ENCODE results near the gene SCOC. TPM values are rescaled to one million over a fixed set of nuclear protein-coding genes. Genes with fewer than 3 reads are reported as not detected.

Gene SCOC
- total RNA-seq, 1 donor from 2014 or later = 170 TPM

DNA sequence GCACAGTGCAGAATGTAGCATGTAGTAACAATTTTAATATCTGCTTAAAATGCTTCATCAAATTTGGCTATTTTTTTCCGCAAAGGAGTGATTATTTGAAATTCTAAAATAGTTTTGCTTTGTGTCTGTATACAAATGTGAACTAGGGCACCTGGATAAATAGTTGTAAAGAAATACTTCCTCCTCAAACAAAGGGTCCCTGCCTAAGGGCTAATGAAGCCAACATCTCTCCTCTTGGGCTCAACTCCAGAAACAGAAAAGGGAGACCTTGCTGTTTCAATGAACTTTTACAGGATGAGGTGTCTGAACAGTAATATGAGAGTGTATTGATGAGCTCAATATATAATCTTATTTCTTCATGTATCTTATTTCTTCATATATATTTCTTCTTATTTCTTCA is 30.8 kb upstream of the SCOC start:
- Histone ChIP-seq H3F3A (ENCODE audit: low read depth) (no peaks in the 10 kb centered on the region), H3K9me3 (ENCODE audit: low read depth) (no peaks in the 10 kb centered on the region), H3K9ac (no peak overlapping the region), H4K20me1 (ENCODE audit: low read depth) (no peaks in the 10 kb centered on the region), H3K4me3 (no peak overlapping the region), H2AFZ (replicated peaks) (no peak overlapping the region), H3K36me3 (no peaks in the 10 kb centered on the region), H3K79me2 (ENCODE audit: low read depth) (no peaks in the 10 kb centered on the region), H3K4me2 (no peak overlapping the region), H3K27me3 (peaks cover 7% of the 10 kb centered on the region), H3K27ac (no peak overlapping the region), H3K4me1 (peaks cover 9% of the 10 kb centered on the region)
- Mint-ChIP-seq H3K36me3 (no peaks in the 10 kb centered on the region), H3K4me3 (no peak overlapping the region), H3K9me3 (peaks cover 7% of the 10 kb centered on the region), H3K27me3 (ENCODE audit: insufficient read depth, low read depth) (peaks cover 2% of the 10 kb centered on the region), H3K27ac (no peak overlapping the region), H3K4me1 (peaks cover 11% of the 10 kb centered on the region)
- DNase-seq (ENCODE audit: low spot score) = no peak
- TF ChIP-seq, protein P1, sequence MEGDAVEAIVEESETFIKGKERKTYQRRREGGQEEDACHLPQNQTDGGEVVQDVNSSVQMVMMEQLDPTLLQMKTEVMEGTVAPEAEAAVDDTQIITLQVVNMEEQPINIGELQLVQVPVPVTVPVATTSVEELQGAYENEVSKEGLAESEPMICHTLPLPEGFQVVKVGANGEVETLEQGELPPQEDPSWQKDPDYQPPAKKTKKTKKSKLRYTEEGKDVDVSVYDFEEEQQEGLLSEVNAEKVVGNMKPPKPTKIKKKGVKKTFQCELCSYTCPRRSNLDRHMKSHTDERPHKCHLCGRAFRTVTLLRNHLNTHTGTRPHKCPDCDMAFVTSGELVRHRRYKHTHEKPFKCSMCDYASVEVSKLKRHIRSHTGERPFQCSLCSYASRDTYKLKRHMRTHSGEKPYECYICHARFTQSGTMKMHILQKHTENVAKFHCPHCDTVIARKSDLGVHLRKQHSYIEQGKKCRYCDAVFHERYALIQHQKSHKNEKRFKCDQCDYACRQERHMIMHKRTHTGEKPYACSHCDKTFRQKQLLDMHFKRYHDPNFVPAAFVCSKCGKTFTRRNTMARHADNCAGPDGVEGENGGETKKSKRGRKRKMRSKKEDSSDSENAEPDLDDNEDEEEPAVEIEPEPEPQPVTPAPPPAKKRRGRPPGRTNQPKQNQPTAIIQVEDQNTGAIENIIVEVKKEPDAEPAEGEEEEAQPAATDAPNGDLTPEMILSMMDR (IDR thresholded peaks at IDR 0.05) = no peak
- no peak for TF ChIP-seq EZH2 (IDR thresholded peaks at IDR 0.05)
- no peak for TF ChIP-seq EZH2phosphoT487 (IDR thresholded peaks at IDR 0.05)

DNA sequence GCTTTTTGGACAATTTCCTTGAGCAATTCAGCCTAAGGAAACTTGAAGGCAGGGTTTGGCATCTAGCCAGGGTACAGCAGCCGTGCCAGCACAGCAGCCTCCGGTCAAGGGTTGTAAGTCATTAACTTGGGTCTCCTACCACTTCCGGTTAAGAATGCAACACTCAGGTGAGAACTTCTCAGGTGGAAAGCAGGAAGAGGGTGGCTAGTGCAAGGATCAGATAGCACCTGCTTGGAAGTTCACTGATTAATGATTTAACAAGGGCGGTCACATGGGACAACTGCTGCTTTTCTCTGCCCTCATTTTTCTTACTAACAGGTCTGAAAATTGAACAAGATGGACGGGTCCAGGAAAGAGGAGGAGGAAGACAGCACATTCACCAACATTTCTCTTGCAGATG is 30.1 kb upstream of the SCOC start:
- peaks cover 5% of the 10 kb centered on the region for H3K9me3 Mint-ChIP-seq
- H3F3A ChIP-seq (ENCODE audit: low read depth) = no peaks in the 10 kb centered on the region
- H3K9ac ChIP-seq = no peak overlapping the region
- peaks cover 11% of the 10 kb centered on the region for H3K4me1 Mint-ChIP-seq
- DNase-seq (ENCODE audit: low spot score) = no peak
- H3K4me1 ChIP-seq = peaks cover 9% of the 10 kb centered on the region
- peaks cover 5% of the 10 kb centered on the region for H3K27me3 Mint-ChIP-seq (ENCODE audit: insufficient read depth, low read depth)
- H3K27ac Mint-ChIP-seq = no peak overlapping the region
- no peak overlapping the region for H3K27ac ChIP-seq
- H3K4me2 ChIP-seq = no peak overlapping the region
- no peaks in the 10 kb centered on the region for H3K36me3 Mint-ChIP-seq
- no peaks in the 10 kb centered on the region for H3K79me2 ChIP-seq (ENCODE audit: low read depth)
- TF ChIP-seq EZH2phosphoT487 (IDR thresholded peaks at IDR 0.05) = no peak
- no peak for TF ChIP-seq EZH2 (IDR thresholded peaks at IDR 0.05)
- TF ChIP-seq, protein P1 (IDR thresholded peaks at IDR 0.05) = no peak
- peaks cover 7% of the 10 kb centered on the region for H3K27me3 ChIP-seq
- H3K4me3 Mint-ChIP-seq = no peak overlapping the region
- no peaks in the 10 kb centered on the region for H3K36me3 ChIP-seq
- no peak overlapping the region for H3K4me3 ChIP-seq
- no peaks in the 10 kb centered on the region for H4K20me1 ChIP-seq (ENCODE audit: low read depth)
- H3K9me3 ChIP-seq (ENCODE audit: low read depth) = no peaks in the 10 kb centered on the region
- no peak overlapping the region for H2AFZ ChIP-seq (replicated peaks)

DNA sequence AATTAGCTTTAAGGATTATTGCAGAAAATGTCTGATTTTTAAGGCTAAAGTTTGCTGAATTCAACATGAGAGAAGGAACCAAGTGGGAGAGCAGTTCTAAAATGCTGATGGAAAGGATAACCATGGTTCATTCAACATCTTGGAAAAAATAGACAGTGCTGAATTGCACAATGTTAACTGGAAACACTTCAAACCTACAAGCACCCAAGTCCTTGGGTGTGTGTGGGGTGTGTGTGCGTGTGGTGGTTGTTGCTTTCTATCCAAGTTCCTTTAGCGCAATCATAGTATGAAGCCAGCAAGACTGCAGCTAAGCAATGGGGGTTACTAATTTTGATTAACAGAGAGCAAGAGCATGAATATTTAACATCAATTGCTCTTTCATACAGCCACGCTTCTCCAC is 29.3 kb upstream of the SCOC start:
- Histone ChIP-seq H3F3A (ENCODE audit: low read depth) (no peaks in the 10 kb centered on the region), H3K79me2 (ENCODE audit: low read depth) (no peaks in the 10 kb centered on the region), H4K20me1 (ENCODE audit: low read depth) (no peaks in the 10 kb centered on the region), H3K27me3 (peaks cover 7% of the 10 kb centered on the region), H3K4me1 (peaks cover 14% of the 10 kb centered on the region), H3K36me3 (no peaks in the 10 kb centered on the region), H3K4me3 (no peak overlapping the region), H3K27ac (no peak overlapping the region), H3K9ac (no peak overlapping the region), H3K4me2 (peak overlapping the region; percentile 18), H3K9me3 (ENCODE audit: low read depth) (no peaks in the 10 kb centered on the region), H2AFZ (replicated peaks) (peak overlapping the region; percentile 94)
- Mint-ChIP-seq H3K4me1 (peaks cover 18% of the 10 kb centered on the region), H3K9me3 (peaks cover 5% of the 10 kb centered on the region), H3K4me3 (no peak overlapping the region), H3K27ac (no peak overlapping the region), H3K27me3 (ENCODE audit: insufficient read depth, low read depth) (peaks cover 5% of the 10 kb centered on the region), H3K36me3 (no peaks in the 10 kb centered on the region)
- TF ChIP-seq, protein P1 (IDR thresholded peaks at IDR 0.05) = no peak
- TF ChIP-seq EZH2 (IDR thresholded peaks at IDR 0.05) (no peak), EZH2phosphoT487 (IDR thresholded peaks at IDR 0.05) (no peak)
- no peak for DNase-seq (ENCODE audit: low spot score)

All from neural progenitor cell (in vitro differentiated cells).